NB4 (cell line): ENCODE data around the gene KCNT2.

ENCODE experiments used
- CTCF ChIP-seq: IDR thresholded peaks from one replicate; pipeline ENCODE4 v1.5.1; 2012; ENCODE audit warnings: low read depth, low read length
- MAX ChIP-seq: IDR thresholded peaks from 2 replicates; pipeline ENCODE4 v1.6.1; 2011; ENCODE audit warnings: low read depth, low read length

- no peak for TF ChIP-seq CTCF
- TF ChIP-seq MAX, result no peak
Observed at GRCh38 chr1:196409586-196409985, 198.7 kb downstream of the KCNT2 start.
